Activated T-cell treated with anti-CD3 and anti-CD28 coated beads, Interleukin-2, amount 50 U/mL, for 24 hours (primary cell): ENCODE results near the gene TAF11L4.
"Not testable (repeated sequence)": the region's sequence is repeated elsewhere in the genome, so short reads cannot be mapped to it uniquely, and the experiment has no call there.

ENCODE experiments used
- DNase-seq: peaks from one replicate; pipeline ENCODE4 v3.0.0-alpha.2; 2020
- H3K27ac Mint-ChIP-seq: 2 replicates; pipeline ENCODE4 v1.8.0; 2020; ENCODE audit warnings: mild to moderate bottlenecking, mixed read lengths
- H3K27me3 Mint-ChIP-seq: 2 replicates; pipeline ENCODE4 v1.8.0; 2020; ENCODE audit warnings: mixed read lengths
- H3K36me3 Mint-ChIP-seq: 2 replicates; pipeline ENCODE4 v1.8.0; 2020; ENCODE audit warnings: low read depth, mixed read lengths
- H3K4me1 Mint-ChIP-seq: 2 replicates; pipeline ENCODE4 v1.8.0; 2020; ENCODE audit warnings: low read depth, mixed read lengths
- H3K4me3 Mint-ChIP-seq: 2 replicates; pipeline ENCODE4 v1.8.0; 2020; ENCODE audit warnings: mild to moderate bottlenecking, moderate library complexity, mixed read lengths
- H3K9me3 Mint-ChIP-seq: 2 replicates; pipeline ENCODE4 v1.8.0; 2020; ENCODE audit warnings: mixed read lengths

TAF11L4 gene

GRCh38 chr5:17521501-17521900 is at the start of gene TAF11L4:
TSS of gene TAF11L4 (plus strand) at chr5:17521801.
- not testable (repeated sequence) for H3K9me3 Mint-ChIP-seq, H3K27me3 Mint-ChIP-seq, H3K4me1 Mint-ChIP-seq, H3K36me3 Mint-ChIP-seq, H3K4me3 Mint-ChIP-seq, H3K27ac Mint-ChIP-seq, DNase-seq

DNA sequence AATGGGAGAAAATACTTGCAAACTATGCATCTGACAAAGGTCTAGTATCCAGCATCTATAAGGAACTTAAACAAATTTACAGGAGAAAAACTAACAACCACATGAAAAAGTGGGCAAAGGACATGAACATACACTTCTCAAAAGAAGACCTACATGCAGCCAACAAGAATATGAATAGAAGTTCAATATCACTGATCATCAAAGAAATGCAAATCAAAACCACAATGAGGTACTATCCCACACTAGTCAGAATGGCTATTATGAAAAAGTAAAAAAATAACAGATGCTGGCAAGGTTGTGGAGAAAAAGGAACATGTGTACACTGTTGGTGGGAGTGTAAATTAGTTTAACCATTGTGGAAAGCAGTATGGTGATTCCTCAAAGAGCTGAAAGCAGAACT is 46.5 kb upstream of the TAF11L4 start:
- DNase-seq, H3K27ac Mint-ChIP-seq, H3K9me3 Mint-ChIP-seq, H3K27me3 Mint-ChIP-seq, H3K4me1 Mint-ChIP-seq, H3K4me3 Mint-ChIP-seq, H3K36me3 Mint-ChIP-seq: not testable (repeated sequence)

- no peaks in the 10 kb centered on the region for H3K36me3 Mint-ChIP-seq
- H3K27me3 Mint-ChIP-seq = no peaks in the 10 kb centered on the region
- no peaks in the 10 kb centered on the region for H3K9me3 Mint-ChIP-seq
- H3K4me1 Mint-ChIP-seq = no peaks in the 10 kb centered on the region
- no peak for DNase-seq
- no peak overlapping the region for H3K4me3 Mint-ChIP-seq
- H3K27ac Mint-ChIP-seq = no peak overlapping the region
Observed at GRCh38 chr5:17477043-17477442, 44.6 kb upstream of the TAF11L4 start.

DNA sequence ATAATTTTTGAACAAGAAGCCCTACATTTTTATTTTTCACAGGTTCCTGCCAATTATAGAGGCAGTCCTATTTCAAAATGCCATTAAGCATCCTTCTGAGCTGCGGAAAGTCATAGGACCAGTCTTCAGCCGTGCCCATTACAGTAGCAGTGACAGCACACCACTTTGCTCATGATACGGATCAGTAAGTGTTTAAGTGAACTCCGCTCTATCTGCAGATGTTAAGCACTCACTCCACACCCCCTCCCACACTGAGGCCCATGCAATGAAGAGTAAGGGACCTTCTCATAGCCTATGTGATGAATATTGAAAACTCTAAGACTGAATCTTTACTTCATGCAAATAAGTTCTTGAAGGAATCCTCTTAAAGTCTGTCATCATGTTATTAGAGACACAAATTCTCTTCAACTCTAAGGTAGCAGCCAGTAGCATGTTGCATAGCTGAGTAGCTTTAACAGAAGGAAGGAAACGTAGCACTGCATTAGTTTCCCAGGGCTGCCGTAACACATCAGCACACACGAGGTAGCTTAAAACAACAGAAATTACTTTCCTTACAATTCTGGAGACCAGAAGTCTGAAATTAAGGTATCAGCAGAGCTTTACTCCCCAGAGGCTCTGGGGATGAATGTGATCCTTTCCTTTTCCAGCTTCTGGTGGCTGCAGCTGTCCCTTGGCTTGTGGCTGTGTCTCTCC is 43.9 kb upstream of the TAF11L4 start:
- H3K27ac Mint-ChIP-seq = no peak overlapping the region
- H3K36me3 Mint-ChIP-seq = no peaks in the 10 kb centered on the region
- no peak for DNase-seq
- H3K9me3 Mint-ChIP-seq = no peaks in the 10 kb centered on the region
- no peaks in the 10 kb centered on the region for H3K4me1 Mint-ChIP-seq
- no peaks in the 10 kb centered on the region for H3K27me3 Mint-ChIP-seq
- no peak overlapping the region for H3K4me3 Mint-ChIP-seq

DNA sequence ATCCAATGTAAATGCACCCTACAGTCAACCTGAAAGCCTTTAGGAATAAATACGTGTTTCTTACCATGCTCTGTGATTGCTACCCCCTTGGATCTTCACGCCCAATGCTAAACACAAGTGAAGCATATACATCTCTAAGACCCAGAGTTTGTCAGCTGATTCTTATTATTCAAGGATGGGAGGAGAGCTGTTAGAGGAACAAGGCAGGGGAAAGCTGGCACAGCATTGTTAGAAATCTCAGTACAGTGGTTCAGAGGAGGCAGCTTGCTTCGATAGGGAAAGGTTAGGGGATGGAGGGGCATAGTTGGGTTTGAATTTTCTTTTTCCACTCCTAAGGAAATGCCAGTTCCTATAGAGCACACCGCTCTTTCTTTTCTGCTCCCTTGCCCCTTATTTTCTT is 40.2 kb upstream of the TAF11L4 start:
- no peak overlapping the region for H3K27ac Mint-ChIP-seq
- H3K4me3 Mint-ChIP-seq = no peak overlapping the region
- H3K36me3 Mint-ChIP-seq = no peaks in the 10 kb centered on the region
- no peaks in the 10 kb centered on the region for H3K4me1 Mint-ChIP-seq
- no peaks in the 10 kb centered on the region for H3K9me3 Mint-ChIP-seq
- DNase-seq = no peak
- no peaks in the 10 kb centered on the region for H3K27me3 Mint-ChIP-seq

- H3K27ac Mint-ChIP-seq = no peak overlapping the region
- no peaks in the 10 kb centered on the region for H3K27me3 Mint-ChIP-seq
Observed at GRCh38 chr5:17482790-17483189, 38.8 kb upstream of the TAF11L4 start.

GRCh38 chr5:17486464-17487173 is 35.0 kb upstream of the TAF11L4 start:
- not testable (repeated sequence) for H3K27ac Mint-ChIP-seq, DNase-seq, H3K27me3 Mint-ChIP-seq, H3K9me3 Mint-ChIP-seq, H3K4me1 Mint-ChIP-seq, H3K4me3 Mint-ChIP-seq, H3K36me3 Mint-ChIP-seq

More at GRCh38 chr5:17482790-17483189, 38.8 kb upstream of the TAF11L4 start:
- no peaks in the 10 kb centered on the region for H3K9me3 Mint-ChIP-seq
- no peaks in the 10 kb centered on the region for H3K4me1 Mint-ChIP-seq
- no peaks in the 10 kb centered on the region for H3K36me3 Mint-ChIP-seq
- H3K4me3 Mint-ChIP-seq = no peak overlapping the region
- DNase-seq = no peak

DNA sequence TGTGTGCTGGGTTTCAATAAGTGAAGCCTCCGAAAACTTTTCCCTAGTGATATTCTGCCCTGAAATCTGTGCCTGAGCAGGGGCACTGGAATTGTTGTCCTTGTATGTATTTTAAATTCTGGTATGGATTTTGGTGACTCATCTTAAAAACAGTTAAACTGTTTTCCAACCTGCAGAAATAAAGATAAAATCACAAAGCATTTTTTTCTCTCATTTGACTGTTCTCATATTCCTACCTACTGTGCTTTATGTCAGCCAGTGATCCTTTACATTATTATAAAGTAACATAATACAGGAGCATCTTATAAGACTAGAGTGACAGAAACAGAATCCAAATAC is 34.5 kb upstream of the TAF11L4 start:
- Mint-ChIP-seq H3K4me3 (no peak overlapping the region), H3K4me1 (no peaks in the 10 kb centered on the region), H3K9me3 (peaks cover 2% of the 10 kb centered on the region), H3K36me3 (no peaks in the 10 kb centered on the region), H3K27me3 (no peaks in the 10 kb centered on the region), H3K27ac (no peak overlapping the region)
- no peak for DNase-seq

DNA sequence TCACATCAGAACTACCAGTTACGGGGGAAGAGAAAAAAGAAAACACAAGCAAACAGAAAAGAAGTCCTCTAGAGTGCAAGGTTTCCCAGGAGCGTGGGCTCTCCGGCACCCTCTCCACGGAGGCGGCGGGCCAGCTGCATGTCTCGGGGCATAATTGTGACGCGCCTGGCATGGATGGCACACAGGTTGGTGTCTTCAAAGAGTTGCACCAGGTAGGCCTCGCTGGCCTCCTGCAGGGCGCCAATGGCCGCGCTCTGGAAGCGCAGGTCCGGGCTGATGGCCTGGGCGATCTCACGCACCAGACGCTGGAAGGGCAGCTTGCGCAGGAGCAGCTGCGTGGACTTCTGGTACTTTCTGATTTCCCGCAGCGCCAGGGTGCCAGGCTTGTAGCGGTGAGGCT is 30.3 kb upstream of the TAF11L4 start:
- peaks cover 14% of the 10 kb centered on the region for H3K9me3 Mint-ChIP-seq
- H3K36me3 Mint-ChIP-seq, H3K27me3 Mint-ChIP-seq, DNase-seq, H3K4me3 Mint-ChIP-seq, H3K27ac Mint-ChIP-seq, H3K4me1 Mint-ChIP-seq: not testable (repeated sequence)

- peaks cover 14% of the 10 kb centered on the region for H3K9me3 Mint-ChIP-seq
- no peaks in the 10 kb centered on the region for H3K27me3 Mint-ChIP-seq
- H3K27ac Mint-ChIP-seq = no peak overlapping the region
- H3K4me1 Mint-ChIP-seq = no peaks in the 10 kb centered on the region
- H3K4me3 Mint-ChIP-seq = no peak overlapping the region
- no peak for DNase-seq
- H3K36me3 Mint-ChIP-seq = no peaks in the 10 kb centered on the region
Observed at GRCh38 chr5:17492770-17493169, 28.8 kb upstream of the TAF11L4 start.

DNA sequence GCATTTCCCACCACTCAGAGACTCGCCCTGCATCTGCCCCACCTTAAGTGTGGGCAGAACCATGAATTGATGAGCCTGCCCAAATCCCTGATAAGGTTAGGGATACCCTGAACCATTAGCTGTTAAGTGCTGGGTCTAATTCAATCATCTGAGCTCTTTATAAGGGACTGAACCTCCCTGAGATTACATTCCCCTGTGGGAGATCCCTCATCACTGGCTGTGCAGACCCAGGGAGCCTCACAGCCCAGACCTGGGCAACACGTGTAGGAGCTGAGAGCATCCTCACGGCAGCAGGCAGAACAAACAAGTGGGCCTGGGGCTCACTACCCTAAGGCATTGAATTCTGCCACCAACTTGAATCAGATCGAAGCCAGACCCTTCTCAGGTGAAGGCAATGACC is 24.2 kb upstream of the TAF11L4 start:
- no peak for DNase-seq
- no peak overlapping the region for H3K4me3 Mint-ChIP-seq
- peaks cover 13% of the 10 kb centered on the region for H3K9me3 Mint-ChIP-seq
- H3K27ac Mint-ChIP-seq = no peak overlapping the region
- H3K36me3 Mint-ChIP-seq = no peaks in the 10 kb centered on the region
- no peaks in the 10 kb centered on the region for H3K4me1 Mint-ChIP-seq
- H3K27me3 Mint-ChIP-seq = no peaks in the 10 kb centered on the region

DNA sequence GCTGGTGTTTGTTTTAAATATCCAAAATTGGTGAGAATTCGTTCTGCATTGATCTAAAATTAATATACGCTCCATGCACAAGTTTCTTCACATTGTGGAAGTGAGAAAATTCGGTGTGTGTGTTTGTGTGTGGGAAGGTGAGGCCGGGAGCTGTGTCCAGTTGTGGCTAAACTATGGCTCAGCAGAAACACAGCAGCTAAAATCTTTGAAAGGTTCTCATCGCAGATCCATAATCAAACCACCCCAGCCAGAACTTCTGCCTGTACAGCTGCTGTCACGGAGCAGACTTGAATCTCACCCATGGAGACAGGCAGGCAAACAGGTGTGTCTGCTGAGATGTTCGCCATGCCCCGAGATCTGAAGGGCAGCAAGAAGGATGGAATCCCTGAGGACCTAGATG is 23.7 kb upstream of the TAF11L4 start, which contains the start of gene TAF11L2:
TSS of gene TAF11L2 (plus strand) at position 301 of the 400 bp plus-strand sequence.
- H3K36me3 Mint-ChIP-seq, H3K27ac Mint-ChIP-seq, DNase-seq, H3K27me3 Mint-ChIP-seq, H3K9me3 Mint-ChIP-seq, H3K4me3 Mint-ChIP-seq, H3K4me1 Mint-ChIP-seq: not testable (repeated sequence)

DNA sequence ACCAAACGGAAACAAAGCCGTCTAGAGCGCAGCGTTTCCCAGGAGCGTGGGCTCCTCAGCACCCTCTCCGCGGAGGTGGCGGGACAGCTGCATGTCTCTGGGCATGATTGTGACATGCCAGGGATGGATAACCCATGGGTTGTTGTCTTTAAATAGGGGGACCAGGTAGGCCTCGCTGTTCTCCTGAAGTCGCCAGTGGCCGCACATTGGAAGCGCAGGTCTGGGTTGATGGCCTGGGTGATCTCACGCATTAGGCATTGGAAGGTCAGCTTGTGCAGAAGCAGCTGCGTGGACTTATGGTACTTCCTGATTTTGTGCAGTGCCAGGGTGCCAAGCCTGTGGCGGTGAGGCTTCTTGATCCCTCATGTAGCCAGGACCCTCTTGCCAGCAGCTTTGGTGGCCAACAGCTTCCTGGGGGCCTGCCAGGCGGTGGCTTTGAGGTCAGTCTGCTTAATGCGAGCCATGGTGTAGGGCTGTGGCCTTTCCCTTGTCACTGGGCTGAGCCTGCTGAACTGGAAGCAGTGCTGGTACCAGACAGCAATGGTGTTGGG is 9.8 kb upstream of the TAF11L4 start:
- Mint-ChIP-seq H3K36me3 (no peaks in the 10 kb centered on the region), H3K4me3 (no peak overlapping the region), H3K27me3 (no peaks in the 10 kb centered on the region), H3K27ac (no peak overlapping the region), H3K9me3 (peaks cover 5% of the 10 kb centered on the region), H3K4me1 (no peaks in the 10 kb centered on the region)
- DNase-seq = no peak

DNA sequence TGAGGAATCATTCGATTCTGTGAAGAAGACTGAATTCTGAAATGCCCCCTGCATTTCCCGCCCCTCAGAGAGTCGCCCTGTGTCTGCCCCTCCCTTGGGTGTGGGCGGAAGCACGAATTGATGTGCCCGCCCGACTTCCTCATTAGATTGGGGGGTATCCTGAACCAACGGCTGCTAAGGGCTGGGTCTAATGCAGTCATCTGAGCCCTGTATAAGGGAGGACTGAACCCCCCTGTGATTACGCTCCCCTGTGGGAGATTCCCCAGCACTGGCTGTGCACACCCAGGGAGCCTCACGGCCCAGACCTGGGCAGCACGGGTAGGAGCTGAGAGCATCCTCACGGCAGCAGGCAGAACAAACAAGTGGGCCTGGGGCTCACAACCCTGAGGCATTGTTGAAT is 4.1 kb upstream of the TAF11L4 start:
- not testable (repeated sequence) for H3K27ac Mint-ChIP-seq, H3K4me1 Mint-ChIP-seq, H3K36me3 Mint-ChIP-seq, H3K27me3 Mint-ChIP-seq, H3K4me3 Mint-ChIP-seq, H3K9me3 Mint-ChIP-seq
- DNase-seq = peak; percentile 37

GRCh38 chr5:17518067-17518466 is 3.5 kb upstream of the TAF11L4 start, which contains the start of gene TAF11L3:
TSS of gene TAF11L3 (plus strand) at chr5:17518367.
- not testable (repeated sequence) for H3K36me3 Mint-ChIP-seq, H3K27ac Mint-ChIP-seq, H3K4me3 Mint-ChIP-seq, DNase-seq, H3K9me3 Mint-ChIP-seq, H3K4me1 Mint-ChIP-seq, H3K27me3 Mint-ChIP-seq
